D721Med (cell line): Measurements from ENCODE around the gene B3GLCT.

ENCODE experiments used
- DNase-seq: peaks from one replicate; pipeline ENCODE4 v3.0.0; 2011; ENCODE audit warnings: low spot score; ENCODE audit not compliant: insufficient read length
- FAIRE-seq: peaks from 2 replicates; lab custom pipeline; 2011; peaks lifted over from hg19 to GRCh38; lab: Jason Lieb, UNC
- TF ChIP-seq, protein P1 (sequence below): IDR thresholded peaks from 2 replicates; pipeline ENCODE4 v1.5.1; 2012; ENCODE audit warnings: mild to moderate bottlenecking, control low read depth; ENCODE audit not compliant: insufficient read depth; ENCODE audit errors: missing control alignments

B3GLCT gene

DNA sequence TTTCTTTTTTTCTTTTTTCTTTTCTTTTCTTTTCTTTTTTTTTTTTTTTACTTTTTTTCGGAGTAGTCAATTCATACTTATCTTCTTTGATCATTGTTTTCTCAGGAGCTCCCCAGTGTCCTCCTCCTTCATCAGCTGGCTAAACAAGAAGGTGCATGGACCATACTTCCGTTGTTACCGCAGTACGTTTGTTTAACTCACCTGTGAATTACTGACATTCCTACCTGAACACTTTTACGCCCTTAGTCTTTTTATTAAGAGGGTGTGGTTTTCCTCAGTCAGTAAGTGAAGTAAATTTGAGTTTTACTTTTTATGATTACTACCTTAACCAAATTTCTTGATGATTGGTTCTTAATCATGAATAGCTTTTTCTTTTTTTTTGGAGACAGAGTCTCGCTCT, 47.1 kb downstream of the B3GLCT start:
- DNase-seq (no peak), FAIRE-seq (no peak)
- TF ChIP-seq, protein P1, sequence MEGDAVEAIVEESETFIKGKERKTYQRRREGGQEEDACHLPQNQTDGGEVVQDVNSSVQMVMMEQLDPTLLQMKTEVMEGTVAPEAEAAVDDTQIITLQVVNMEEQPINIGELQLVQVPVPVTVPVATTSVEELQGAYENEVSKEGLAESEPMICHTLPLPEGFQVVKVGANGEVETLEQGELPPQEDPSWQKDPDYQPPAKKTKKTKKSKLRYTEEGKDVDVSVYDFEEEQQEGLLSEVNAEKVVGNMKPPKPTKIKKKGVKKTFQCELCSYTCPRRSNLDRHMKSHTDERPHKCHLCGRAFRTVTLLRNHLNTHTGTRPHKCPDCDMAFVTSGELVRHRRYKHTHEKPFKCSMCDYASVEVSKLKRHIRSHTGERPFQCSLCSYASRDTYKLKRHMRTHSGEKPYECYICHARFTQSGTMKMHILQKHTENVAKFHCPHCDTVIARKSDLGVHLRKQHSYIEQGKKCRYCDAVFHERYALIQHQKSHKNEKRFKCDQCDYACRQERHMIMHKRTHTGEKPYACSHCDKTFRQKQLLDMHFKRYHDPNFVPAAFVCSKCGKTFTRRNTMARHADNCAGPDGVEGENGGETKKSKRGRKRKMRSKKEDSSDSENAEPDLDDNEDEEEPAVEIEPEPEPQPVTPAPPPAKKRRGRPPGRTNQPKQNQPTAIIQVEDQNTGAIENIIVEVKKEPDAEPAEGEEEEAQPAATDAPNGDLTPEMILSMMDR, result no peak

DNA sequence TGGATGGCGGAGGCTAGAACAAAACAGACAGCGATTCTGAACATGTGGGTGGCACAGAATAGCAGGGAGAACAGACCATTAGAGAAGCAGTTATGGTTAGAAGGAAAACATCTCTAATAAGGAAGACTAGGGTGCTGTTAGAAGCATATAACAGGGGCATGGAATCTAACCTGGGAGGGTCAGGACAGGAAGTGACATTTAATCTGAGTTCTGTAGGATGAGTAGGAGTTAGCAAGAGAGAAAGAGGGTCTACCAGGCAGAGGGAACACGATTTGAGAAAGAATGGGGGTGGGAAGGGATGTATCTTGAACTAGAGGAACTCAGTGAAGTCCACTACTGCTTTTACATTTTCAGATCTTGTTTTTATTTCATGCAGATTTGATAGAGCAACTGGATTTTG, 48.6 kb downstream of the B3GLCT start:
- FAIRE-seq, result no peak
- DNase-seq, result no peak
- TF ChIP-seq, protein P1, result no peak

DNA sequence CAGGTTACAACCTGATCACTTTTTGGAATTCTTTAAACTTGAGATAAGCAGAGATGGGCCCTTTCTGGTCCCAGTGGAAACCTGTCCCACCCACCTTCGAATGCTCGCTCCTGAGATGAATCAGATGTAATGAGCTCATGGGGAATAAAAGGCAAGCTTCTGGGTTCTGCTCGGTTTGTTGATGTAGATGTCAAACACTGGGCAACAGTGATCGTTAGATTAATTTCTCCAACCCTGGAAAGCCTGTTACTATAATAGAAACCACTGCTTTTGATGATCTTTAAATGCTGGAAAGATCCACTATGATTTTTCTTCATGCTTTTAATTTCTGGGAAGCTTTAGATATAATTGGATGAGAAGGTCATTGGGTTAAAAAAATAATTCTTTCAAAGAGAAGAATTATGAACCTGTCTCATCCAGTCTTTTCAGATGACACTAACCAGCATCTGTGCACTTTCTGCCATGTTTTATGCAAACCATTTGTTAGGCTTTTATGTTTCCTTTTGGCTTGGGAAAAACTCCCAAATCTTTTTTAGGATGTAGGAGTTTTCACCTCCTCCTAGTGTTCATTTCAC, 49.3 kb downstream of the B3GLCT start:
- TF ChIP-seq, protein P1, result no peak
- DNase-seq, result no peak
- no peak for FAIRE-seq

DNA sequence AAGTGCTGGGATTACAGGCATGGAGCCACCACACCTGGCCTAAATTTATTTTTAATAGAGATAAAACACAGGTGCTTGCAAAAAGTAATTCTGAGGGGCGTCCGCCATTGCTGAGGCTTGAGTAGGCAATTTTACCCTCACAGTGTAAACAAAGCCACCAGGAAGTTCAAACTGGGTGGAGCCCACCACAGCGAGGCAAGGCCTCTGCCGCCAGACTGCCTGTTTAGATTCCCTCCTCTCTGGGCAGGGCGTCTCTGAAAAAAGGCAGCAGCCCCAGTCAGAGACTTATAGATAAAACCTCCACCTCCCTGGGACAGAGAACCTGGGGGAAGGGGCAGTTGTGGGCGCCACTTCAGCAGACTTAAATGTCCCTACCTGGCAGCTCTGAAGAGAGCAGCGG, 50.7 kb downstream of the B3GLCT start:
- DNase-seq (no peak), FAIRE-seq (no peak)
- TF ChIP-seq, protein P1, result no peak

DNA sequence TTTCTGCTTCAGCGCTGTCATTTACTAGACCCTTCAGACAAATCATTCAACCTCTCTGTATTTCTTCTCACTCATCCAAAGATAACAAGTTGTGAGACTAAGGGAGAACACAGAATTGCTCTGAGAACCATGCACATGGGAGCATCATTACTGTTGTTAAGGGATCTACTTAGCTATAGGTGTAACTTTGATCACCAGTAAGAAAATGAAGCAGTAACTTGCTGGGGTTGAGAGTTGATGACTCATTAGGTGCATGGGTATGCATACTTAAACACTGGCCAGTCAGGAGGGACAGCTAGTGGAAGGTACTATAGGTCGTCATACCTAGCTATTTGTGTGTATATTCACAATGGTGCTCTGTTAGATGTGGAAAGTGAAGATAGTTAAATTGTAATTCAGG, 61.5 kb downstream of the B3GLCT start:
- FAIRE-seq (no peak), DNase-seq (no peak)
- TF ChIP-seq, protein P1, result no peak

DNA sequence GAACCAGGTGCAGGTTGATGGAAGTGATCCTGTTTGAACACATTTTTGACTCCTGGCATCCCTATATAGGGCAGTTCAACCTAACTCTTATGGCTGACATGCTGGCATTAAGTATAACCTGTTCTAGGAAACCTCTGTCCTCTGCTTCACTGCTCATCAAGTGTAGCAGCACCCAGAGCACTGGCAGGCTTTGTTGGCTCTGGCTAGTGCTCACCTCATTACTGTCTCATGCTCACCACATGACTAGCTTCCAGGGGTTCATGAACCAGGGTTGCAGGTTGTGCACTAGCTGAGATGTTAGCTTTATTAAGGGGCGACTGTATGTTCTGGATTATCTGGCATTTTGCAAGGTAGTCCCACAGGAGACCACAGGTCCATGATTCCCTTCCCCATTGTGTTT, 63.6 kb downstream of the B3GLCT start:
- no peak for FAIRE-seq
- TF ChIP-seq, protein P1, result no peak
- DNase-seq, result no peak

DNA sequence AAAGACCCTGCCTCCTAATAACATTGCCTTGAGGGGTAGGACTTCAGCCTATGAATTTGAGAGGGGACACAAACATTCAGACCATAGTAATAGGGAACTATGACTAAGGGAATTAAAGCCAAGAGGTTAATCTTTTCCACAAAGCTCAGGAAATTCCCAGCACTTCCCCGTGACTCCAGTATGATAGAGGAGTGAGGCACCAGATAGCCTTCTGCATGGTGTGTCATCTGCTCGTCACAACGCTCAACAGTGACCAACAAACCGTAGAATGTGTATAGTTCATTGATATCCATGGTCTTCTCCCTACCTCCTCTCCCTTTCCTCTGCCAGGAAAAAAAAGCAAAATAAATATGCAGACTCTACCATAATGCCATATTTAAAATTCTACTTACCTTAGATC, 64.4 kb downstream of the B3GLCT start:
- TF ChIP-seq, protein P1, result no peak
- no peak for DNase-seq
- no peak for FAIRE-seq
